H9 (cell line): ENCODE measurements around the gene PDCD1. TPM values are rescaled to one million over a fixed set of nuclear protein-coding genes. Genes with fewer than 3 reads are reported as not detected.

Source experiments
- DNase-seq: peaks from one replicate; pipeline ENCODE4 v3.0.0-alpha.2; 2017
- H2AFZ ChIP-seq: one replicate; pipeline ENCODE4 v1.6.1; 2013; ENCODE audit warnings: mild to moderate bottlenecking, low read length, control low read depth, moderate library complexity
- H2AK5ac ChIP-seq: 2 replicates; pipeline ENCODE4 v1.6.1; 2013; ENCODE audit warnings: low read length, control low read depth, mixed read lengths; ENCODE audit not compliant: insufficient read length
- H2BK120ac ChIP-seq: one replicate; pipeline ENCODE4 v1.6.1; 2013; ENCODE audit warnings: low read depth, mild to moderate bottlenecking, low read length, control low read depth, inconsistent platforms; ENCODE audit not compliant: poor library complexity, severe bottlenecking
- H2BK12ac ChIP-seq: 2 replicates; pipeline ENCODE4 v1.6.1; 2013; ENCODE audit warnings: low read length, control low read depth, mixed read lengths, low read depth; ENCODE audit not compliant: insufficient read length
- H2BK15ac ChIP-seq: 2 replicates; pipeline ENCODE4 v1.6.1; 2013; ENCODE audit warnings: low read depth, low read length, control low read depth
- H2BK20ac ChIP-seq: one replicate; pipeline ENCODE4 v1.6.1; 2013; ENCODE audit warnings: low read depth, mild to moderate bottlenecking, low read length, control low read depth, inconsistent platforms; ENCODE audit not compliant: poor library complexity, severe bottlenecking
- H2BK5ac ChIP-seq: 2 replicates; pipeline ENCODE4 v1.6.1; 2013; ENCODE audit warnings: low read length, control low read depth, mixed read lengths; ENCODE audit not compliant: insufficient read length
- H3K14ac ChIP-seq: 2 replicates; pipeline ENCODE4 v1.6.1; 2013; ENCODE audit warnings: low read length, control low read depth; ENCODE audit not compliant: insufficient read depth
- H3K18ac ChIP-seq: 2 replicates; pipeline ENCODE4 v1.6.1; 2013; ENCODE audit warnings: low read depth, mild to moderate bottlenecking, mixed read lengths, low read length, control low read depth; ENCODE audit not compliant: insufficient read length
- H3K23ac ChIP-seq: 2 replicates; pipeline ENCODE4 v1.6.1; 2013; ENCODE audit warnings: low read length, control low read depth, mixed read lengths, low read depth; ENCODE audit not compliant: insufficient read length
- H3K23me2 ChIP-seq: 2 replicates; pipeline ENCODE4 v1.6.1; 2013; ENCODE audit warnings: low read depth, mild to moderate bottlenecking, mixed read lengths, low read length, control low read depth; ENCODE audit not compliant: insufficient read length, poor library complexity, severe bottlenecking
- H3K27ac ChIP-seq: 2 replicates; pipeline ENCODE4 v1.5.1; 2013; ENCODE audit warnings: low read length, control low read depth, mixed read lengths, low read depth; ENCODE audit not compliant: insufficient read length
- H3K27me3 ChIP-seq: 2 replicates; pipeline ENCODE4 v1.6.1; 2013; ENCODE audit warnings: low read length, control low read depth, inconsistent platforms; ENCODE audit not compliant: insufficient read depth
- H3K4ac ChIP-seq: 2 replicates; pipeline ENCODE4 v1.6.1; 2013; ENCODE audit warnings: low read depth, mild to moderate bottlenecking, control low read depth, inconsistent platforms, low read length, moderate library complexity
- H3K4me1 ChIP-seq: 2 replicates; pipeline ENCODE4 v1.6.1; 2013; ENCODE audit warnings: low read length, control low read depth, inconsistent platforms; ENCODE audit not compliant: insufficient read depth
- H3K4me2 ChIP-seq: 2 replicates; pipeline ENCODE4 v1.6.1; 2013; ENCODE audit warnings: low read length, control low read depth, mixed read lengths; ENCODE audit not compliant: insufficient read length, insufficient read depth
- H3K56ac ChIP-seq: 2 replicates; pipeline ENCODE4 v1.6.1; 2013; ENCODE audit warnings: low read depth, mild to moderate bottlenecking, mixed read lengths, low read length, control low read depth; ENCODE audit not compliant: insufficient read length
- H3K79me1 ChIP-seq: 2 replicates; pipeline ENCODE4 v1.6.1; 2013; ENCODE audit warnings: low read depth, mild to moderate bottlenecking, moderate library complexity, low read length, control low read depth, inconsistent platforms; ENCODE audit not compliant: insufficient read depth, poor library complexity, severe bottlenecking
- H3K79me2 ChIP-seq: 2 replicates; pipeline ENCODE4 v1.6.1; 2013; ENCODE audit warnings: low read length, control low read depth, inconsistent platforms; ENCODE audit not compliant: insufficient read depth
- H3K9ac ChIP-seq: 2 replicates; pipeline ENCODE4 v1.6.1; 2013; ENCODE audit warnings: low read length, control low read depth, mixed read lengths; ENCODE audit not compliant: insufficient read length; ENCODE audit errors: extremely low read depth
- H3K9me3 ChIP-seq: one replicate; pipeline ENCODE4 v1.6.1; 2013; ENCODE audit warnings: low read depth, low read length, inconsistent platforms; ENCODE audit not compliant: control insufficient read depth
- H3T11ph ChIP-seq: one replicate; pipeline ENCODE4 v1.6.1; 2013; ENCODE audit warnings: mild to moderate bottlenecking, low read length, control low read depth, inconsistent platforms
- H4K20me1 ChIP-seq: one replicate; pipeline ENCODE4 v1.6.1; 2013; ENCODE audit not compliant: control insufficient read depth, insufficient read length, insufficient read depth
- H4K5ac ChIP-seq: 2 replicates; pipeline ENCODE4 v1.6.1; 2013; ENCODE audit warnings: low read depth, mild to moderate bottlenecking, mixed read lengths, low read length, control low read depth; ENCODE audit not compliant: insufficient read length
- H4K8ac ChIP-seq: replicated peaks from 2 replicates; pipeline ENCODE4 v1.6.1; 2013; ENCODE audit warnings: low read length, control low read depth, mixed read lengths, low read depth; ENCODE audit not compliant: insufficient read length
- H4K91ac ChIP-seq: 2 replicates; pipeline ENCODE4 v1.6.1; 2013; ENCODE audit warnings: low read depth, mild to moderate bottlenecking, moderate library complexity, mixed read lengths, low read length, control low read depth; ENCODE audit not compliant: insufficient read length
- H3K27ac Mint-ChIP-seq, 3 experiments: 2 replicates in 2 of 3; 3 replicates in 1 of 3; pipeline ENCODE4 v1.8.0; 2020 to 2021; ENCODE audit warnings: mixed read lengths in 3 of 3, mild to moderate bottlenecking in 1 of 3, moderate library complexity in 1 of 3
- H3K27me3 Mint-ChIP-seq: 2 replicates; pipeline ENCODE4 v1.8.0; 2021; ENCODE audit warnings: low read depth, mild to moderate bottlenecking, moderate library complexity, mixed read lengths
- H3K36me3 Mint-ChIP-seq, 3 experiments: 2 replicates in 2 of 3; 3 replicates in 1 of 3; pipeline ENCODE4 v1.8.0; 2020 to 2021; ENCODE audit warnings: low read depth in 3 of 3, mixed read lengths in 3 of 3; ENCODE audit not compliant: insufficient read depth in 1 of 3
- H3K4me1 Mint-ChIP-seq, 2 experiments: 2 replicates each; pipeline ENCODE4 v1.8.0; 2020; ENCODE audit warnings: mixed read lengths in 2 of 2
- H3K4me3 Mint-ChIP-seq, 2 experiments: 2 replicates in 1 of 2; 3 replicates in 1 of 2; pipeline ENCODE4 v1.8.0; 2020 to 2021; ENCODE audit warnings: mild to moderate bottlenecking in 2 of 2, mixed read lengths in 2 of 2, moderate library complexity in 1 of 2
- H3K9me3 Mint-ChIP-seq, 2 experiments: 2 replicates in 1 of 2; 3 replicates in 1 of 2; pipeline ENCODE4 v1.8.0; 2020; ENCODE audit warnings: mild to moderate bottlenecking in 2 of 2, mixed read lengths in 2 of 2, moderate library complexity in 1 of 2
- WGBS: extraction: QIAGEN DNeasy Blood & Tissue Kit; methylation state at CpG from one replicate; pipeline ENCODE4 v1.1.7; 2013; ENCODE audit warnings: missing lambda C conversion rate, low lambda C conversion rate, mixed read lengths; ENCODE audit not compliant: insufficient read length; ENCODE audit errors: extremely low coverage; 5-methylcytosine and 5-hydroxymethylcytosine counted together
- total RNA-seq: library from RNA; stranded (reverse); gene quantifications from 2 replicates; pipeline ENCODE4 v1.2.1, GENCODE V29; 2021
- TF ChIP-seq, protein P1 (sequence below): fragments of 200-600 bp; sonication (generic); conservative IDR thresholded peaks from 3 replicates; pipeline ENCODE4 v1.8.0; 2021; ENCODE audit warnings: antibody characterized with exemption, mild to moderate bottlenecking

PDCD1 gene
- total RNA-seq, 1 experiment from 2014 or later: 1.6 TPM

DNA sequence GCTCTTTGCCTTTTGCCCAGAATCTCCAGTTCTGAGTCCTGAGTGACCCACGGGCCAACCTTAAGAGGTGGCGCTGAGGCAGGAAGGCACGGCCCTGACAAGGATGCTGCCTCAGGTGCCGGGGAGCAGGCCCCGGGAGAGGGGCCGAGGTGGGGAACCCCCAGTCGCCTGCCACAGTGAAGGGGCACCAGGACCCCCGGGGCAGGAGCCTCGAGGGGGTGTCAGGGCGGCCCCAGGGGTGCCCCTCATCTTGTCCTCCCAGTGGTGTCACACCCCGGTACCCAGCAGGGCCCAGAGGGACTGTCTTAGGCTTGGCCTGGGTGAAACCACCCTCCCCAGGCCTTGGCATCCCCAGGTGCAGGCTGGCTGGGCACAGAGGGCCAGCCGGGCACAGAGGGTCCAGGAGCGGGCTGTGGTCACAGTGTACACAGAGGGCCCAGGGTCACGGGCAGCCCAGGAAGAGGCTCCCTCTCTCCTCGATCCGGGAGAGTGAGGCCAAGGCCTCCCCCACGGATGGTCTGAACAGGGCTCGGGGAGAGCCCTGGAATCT lies 1.0 kb downstream of the PDCD1 start:
- Histone ChIP-seq H2BK12ac (no peak overlapping the region), H3K27ac (no peak overlapping the region), H3T11ph (no peak overlapping the region), H3K56ac (no peak overlapping the region), H2AFZ (no peak overlapping the region), H2AK5ac (no peak overlapping the region), H3K14ac (no peak overlapping the region), H4K20me1 (no peaks in the 10 kb centered on the region), H3K79me1 (no peaks in the 10 kb centered on the region), H2BK15ac (no peak overlapping the region), H3K18ac (no peak overlapping the region), H4K5ac (no peak overlapping the region), H3K9me3 (no peaks in the 10 kb centered on the region), H2BK5ac (no peak overlapping the region), H2BK120ac (no peak overlapping the region), H3K23ac (no peak overlapping the region), H4K91ac (no peak overlapping the region), H4K8ac (no peak overlapping the region), H3K27me3 (no peaks in the 10 kb centered on the region), H3K79me2 (no peaks in the 10 kb centered on the region), H3K4me2 (no peak overlapping the region), H3K9ac (no peak overlapping the region), H3K4ac (no peak overlapping the region), H3K23me2 (no peaks in the 10 kb centered on the region), H3K4me1 (no peaks in the 10 kb centered on the region; the same call in 1 of the 2 replicates), H2BK20ac (no peak overlapping the region)
- Mint-ChIP-seq H3K9me3 (peaks cover 0 to 5% of the 10 kb centered on the region in 2 experiments; a peak in 2 of 5 replicates), H3K4me1 (peaks cover 6 to 8% of the 10 kb centered on the region in 2 experiments), H3K4me3 (no peak overlapping the region), H3K27ac (0 out of 7 replicates have a peak overlapping the region, but pooled peaks of 1 of the 3 experiments have one; percentile 40), H3K36me3 (no peaks in the 10 kb centered on the region), H3K27me3 (peaks cover 2% of the 10 kb centered on the region; the same call in 1 of the 2 replicates)
- WGBS: no CpG with 5 or more reads among the region's 18 CpGs
- DNase-seq: no peak
- TF ChIP-seq, protein P1, sequence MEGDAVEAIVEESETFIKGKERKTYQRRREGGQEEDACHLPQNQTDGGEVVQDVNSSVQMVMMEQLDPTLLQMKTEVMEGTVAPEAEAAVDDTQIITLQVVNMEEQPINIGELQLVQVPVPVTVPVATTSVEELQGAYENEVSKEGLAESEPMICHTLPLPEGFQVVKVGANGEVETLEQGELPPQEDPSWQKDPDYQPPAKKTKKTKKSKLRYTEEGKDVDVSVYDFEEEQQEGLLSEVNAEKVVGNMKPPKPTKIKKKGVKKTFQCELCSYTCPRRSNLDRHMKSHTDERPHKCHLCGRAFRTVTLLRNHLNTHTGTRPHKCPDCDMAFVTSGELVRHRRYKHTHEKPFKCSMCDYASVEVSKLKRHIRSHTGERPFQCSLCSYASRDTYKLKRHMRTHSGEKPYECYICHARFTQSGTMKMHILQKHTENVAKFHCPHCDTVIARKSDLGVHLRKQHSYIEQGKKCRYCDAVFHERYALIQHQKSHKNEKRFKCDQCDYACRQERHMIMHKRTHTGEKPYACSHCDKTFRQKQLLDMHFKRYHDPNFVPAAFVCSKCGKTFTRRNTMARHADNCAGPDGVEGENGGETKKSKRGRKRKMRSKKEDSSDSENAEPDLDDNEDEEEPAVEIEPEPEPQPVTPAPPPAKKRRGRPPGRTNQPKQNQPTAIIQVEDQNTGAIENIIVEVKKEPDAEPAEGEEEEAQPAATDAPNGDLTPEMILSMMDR: no peak
